Hepatocyte (in vitro differentiated cells): ENCODE data around the gene ABCD2. TPM values are rescaled to one million over a fixed set of nuclear protein-coding genes. Genes with fewer than 3 reads are reported as not detected.

ENCODE experiments used
- DNase-seq: peaks from one replicate; pipeline ENCODE4 v3.0.0-alpha.2; 2016; ENCODE audit warnings: low spot score
- H2AFZ ChIP-seq: fragments of 200-600 bp; sonication (generic); 2 replicates; pipeline ENCODE4 v1.6.0; 2016; ENCODE audit warnings: antibody characterized with exemption, mild to moderate bottlenecking
- H3K27ac ChIP-seq: fragments of 200-600 bp; sonication (generic); 2 replicates; pipeline ENCODE4 v1.5.1; 2016; ENCODE audit warnings: mild to moderate bottlenecking
- H3K27me3 ChIP-seq: fragments of 200-600 bp; sonication (generic); 2 replicates; pipeline ENCODE4 v1.6.1; 2016
- H3K36me3 ChIP-seq: fragments of 200-600 bp; sonication (generic); replicated peaks from 2 replicates; pipeline ENCODE4 v1.5.1; 2016; ENCODE audit warnings: low read depth; ENCODE audit not compliant: insufficient read depth
- H3K4me1 ChIP-seq: fragments of 200-600 bp; sonication (generic); 2 replicates; pipeline ENCODE4 v1.5.1; 2016; ENCODE audit warnings: mild to moderate bottlenecking, moderate library complexity; ENCODE audit not compliant: insufficient read depth
- H3K4me2 ChIP-seq: fragments of 200-600 bp; sonication (generic); 2 replicates; pipeline ENCODE4 v1.6.0; 2016
- H3K4me3 ChIP-seq: fragments of 200-600 bp; sonication (generic); 2 replicates; pipeline ENCODE4 v1.5.1; 2016; ENCODE audit warnings: mild to moderate bottlenecking
- H3K79me2 ChIP-seq: fragments of 200-600 bp; sonication (generic); 2 replicates; pipeline ENCODE4 v1.6.0; 2017; ENCODE audit warnings: mild to moderate bottlenecking
- H3K9me2 ChIP-seq: fragments of 200-600 bp; sonication (generic); replicated peaks from 2 replicates; pipeline ENCODE4 v1.6.0; 2017; ENCODE audit warnings: mild to moderate bottlenecking; ENCODE audit not compliant: insufficient read depth
- H3K9me3 ChIP-seq: fragments of 200-600 bp; sonication (generic); 2 replicates; pipeline ENCODE4 v1.5.1; 2016; ENCODE audit warnings: low read depth, mild to moderate bottlenecking
- H4K20me1 ChIP-seq: fragments of 200-600 bp; sonication (generic); 2 replicates; pipeline ENCODE4 v1.6.0; 2016; ENCODE audit warnings: mild to moderate bottlenecking; ENCODE audit not compliant: insufficient read depth, poor library complexity, severe bottlenecking
- CTCF ChIP-seq: fragments of 200-600 bp; sonication (generic); IDR thresholded peaks from 2 replicates; pipeline ENCODE4 v1.5.1; 2016; ENCODE audit warnings: antibody characterized with exemption, mild to moderate bottlenecking; ENCODE audit not compliant: poor library complexity
- EZH2 ChIP-seq: fragments of 200-600 bp; sonication (generic); IDR thresholded peaks from 2 replicates; pipeline ENCODE4 v1.6.1; 2016; ENCODE audit warnings: antibody characterized with exemption, mild to moderate bottlenecking, borderline replicate concordance
- EZH2phosphoT487 ChIP-seq: fragments of 200-600 bp; sonication (generic); IDR thresholded peaks from one replicate; pipeline ENCODE4 v1.6.1; 2018; ENCODE audit warnings: antibody characterized with exemption, mild to moderate bottlenecking, low read depth, moderate library complexity; ENCODE audit not compliant: unreplicated experiment, severe bottlenecking
- WGBS: methylation state at CpG from one replicate; pipeline ENCODE4 v1.1.6; 2016; ENCODE audit warnings: low lambda C conversion rate; ENCODE audit errors: missing lambda C conversion rate; 5-methylcytosine and 5-hydroxymethylcytosine counted together
- polyA plus RNA-seq: library from polyadenylated mRNA; unstranded; fragments of >200 nt; fragmentation: Nextera tagmentation; extraction: Ambion mirVana; gene quantifications from 2 replicates; pipeline ENCODE4 v1.2.1, GENCODE V29; 2016
- total RNA-seq: library from RNA; depleted of rRNA; stranded (reverse); fragments of >200 nt; gene quantifications from 2 replicates; pipeline ENCODE4 v1.2.3, GENCODE V29; 2014

ABCD2 gene
- total and polyA plus RNA-seq, 2 experiments from 2014 or later, result 0.17 to 0.19 TPM

DNA sequence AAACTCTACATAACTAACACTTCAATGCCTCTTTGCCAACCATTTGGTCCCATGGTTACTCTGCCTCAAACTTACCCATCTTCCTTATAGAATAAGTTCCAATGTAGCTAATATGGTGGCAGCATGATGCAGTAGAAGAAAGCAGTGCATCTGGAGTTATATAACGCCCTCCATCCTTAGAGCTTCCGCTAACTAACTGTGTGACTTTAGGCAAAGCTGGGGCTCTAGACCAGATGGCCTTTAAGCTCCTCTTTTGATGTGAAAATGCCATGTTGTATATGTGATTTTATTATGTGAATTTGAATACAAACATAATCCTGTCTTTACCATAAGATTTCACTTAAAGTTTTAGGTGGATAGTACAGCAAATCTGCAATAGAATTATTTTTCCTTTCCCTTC, 6.1 kb downstream of the ABCD2 start:
- 89% methylated on average over 2 of the region's 2 CpGs for WGBS
- Histone ChIP-seq H3K4me3 (no peak overlapping the region), H3K27me3 (no peaks in the 10 kb centered on the region), H3K4me1 (no peaks in the 10 kb centered on the region), H3K9me3 (no peaks in the 10 kb centered on the region), H3K79me2 (no peaks in the 10 kb centered on the region), H3K9me2 (no peaks in the 10 kb centered on the region), H3K4me2 (no peak overlapping the region), H3K27ac (no peak overlapping the region), H3K36me3 (no peaks in the 10 kb centered on the region), H2AFZ (no peak overlapping the region), H4K20me1 (no peaks in the 10 kb centered on the region)
- TF ChIP-seq EZH2, result no peak
- TF ChIP-seq EZH2phosphoT487, result no peak
- TF ChIP-seq CTCF, result no peak
- no peak for DNase-seq

DNA sequence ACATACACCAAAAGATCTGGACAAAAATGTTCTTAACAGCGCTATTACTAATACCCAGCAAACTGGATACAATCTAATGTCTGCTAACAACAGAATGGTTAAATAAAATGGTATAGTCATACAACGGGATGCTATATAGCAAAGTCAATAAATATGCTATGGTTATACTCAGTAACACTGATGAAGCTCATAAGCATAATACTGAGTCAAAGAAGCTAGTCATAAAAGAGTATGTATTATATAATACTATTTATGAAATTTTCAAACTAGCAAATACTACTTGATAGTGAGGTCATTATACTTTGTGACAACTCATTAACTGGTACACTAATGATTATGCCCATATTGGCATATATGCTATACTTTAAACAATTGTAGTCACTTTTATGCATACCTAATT, 7.4 kb downstream of the ABCD2 start:
- no peak overlapping the region for H2AFZ ChIP-seq

GRCh38 chr12:39611818-39612217, 7.8 kb downstream of the ABCD2 start:
- Histone ChIP-seq H3K9me2 (no peaks in the 10 kb centered on the region), H3K27ac (no peak overlapping the region), H3K4me3 (no peak overlapping the region), H3K27me3 (no peaks in the 10 kb centered on the region), H3K36me3 (no peaks in the 10 kb centered on the region), H3K4me1 (no peaks in the 10 kb centered on the region), H2AFZ (no peak overlapping the region), H3K79me2 (no peaks in the 10 kb centered on the region), H4K20me1 (no peaks in the 10 kb centered on the region), H3K4me2 (no peak overlapping the region), H3K9me3 (no peaks in the 10 kb centered on the region)
- TF ChIP-seq CTCF, result no peak
- no peak for TF ChIP-seq EZH2
- no peak for TF ChIP-seq EZH2phosphoT487
- no peak for DNase-seq
- WGBS, result 63% methylated on average over 2 of the region's 2 CpGs

More for the DNA sequence above, 7.4 kb downstream of the ABCD2 start:
- no peaks in the 10 kb centered on the region for H4K20me1 ChIP-seq
- 95% methylated on average over 2 of the region's 2 CpGs for WGBS
- H3K4me1 ChIP-seq, result no peaks in the 10 kb centered on the region
- no peak for DNase-seq
- H3K79me2 ChIP-seq, result no peaks in the 10 kb centered on the region
- H3K4me3 ChIP-seq, result no peak overlapping the region
- no peaks in the 10 kb centered on the region for H3K36me3 ChIP-seq
- TF ChIP-seq CTCF (no peak), EZH2 (no peak), EZH2phosphoT487 (no peak)
- H3K27me3 ChIP-seq, result no peaks in the 10 kb centered on the region
- H3K9me2 ChIP-seq, result no peaks in the 10 kb centered on the region
- no peak overlapping the region for H3K4me2 ChIP-seq
- no peak overlapping the region for H3K27ac ChIP-seq
- H3K9me3 ChIP-seq, result no peaks in the 10 kb centered on the region

DNA sequence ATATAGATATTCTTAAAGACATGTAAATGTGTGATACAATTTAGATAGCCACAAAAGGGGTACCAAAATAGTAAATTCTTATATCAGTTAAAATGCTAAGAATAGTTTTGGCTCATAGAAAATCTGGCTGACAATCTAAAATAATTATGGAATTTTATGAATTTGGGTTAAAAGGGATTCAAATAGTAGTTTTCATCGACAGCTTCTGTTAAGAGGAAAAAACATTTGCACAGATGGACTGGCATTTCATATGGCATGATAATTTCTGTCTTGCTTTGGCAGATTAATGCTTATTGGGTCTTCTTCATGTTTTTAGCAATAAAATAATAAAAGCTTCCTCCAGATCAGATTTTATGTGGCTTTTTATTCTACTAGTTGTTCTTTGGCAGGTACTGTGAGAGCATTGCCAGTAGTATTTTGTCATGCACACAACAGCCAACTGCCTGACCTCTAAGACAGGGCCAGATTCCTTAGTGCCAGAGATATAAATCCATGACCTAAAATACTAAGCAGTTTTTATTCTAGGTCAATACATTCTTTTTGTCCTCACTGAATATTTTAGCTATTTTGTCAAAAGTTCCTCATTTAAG, 9.1 kb downstream of the ABCD2 start:
- DNase-seq, result no peak
- Histone ChIP-seq H3K9me2 (no peaks in the 10 kb centered on the region), H3K4me3 (no peak overlapping the region), H3K79me2 (no peaks in the 10 kb centered on the region), H4K20me1 (no peaks in the 10 kb centered on the region), H2AFZ (no peak overlapping the region), H3K4me1 (no peaks in the 10 kb centered on the region), H3K36me3 (no peaks in the 10 kb centered on the region), H3K4me2 (no peak overlapping the region), H3K27ac (no peak overlapping the region), H3K27me3 (no peaks in the 10 kb centered on the region), H3K9me3 (no peaks in the 10 kb centered on the region)
- 79% methylated on average over 1 of the region's 1 CpG for WGBS
- TF ChIP-seq EZH2phosphoT487, result no peak
- no peak for TF ChIP-seq EZH2
- no peak for TF ChIP-seq CTCF
